GM23338 (cell line): ENCODE data around the gene NOSIP. TPM values are rescaled to one million over a fixed set of nuclear protein-coding genes. Genes with fewer than 3 reads are reported as not detected.

Experiments used
- ATAC-seq: fragments of 200-7000 bp; cut with Tn5 transposase; 3 replicates; pipeline ENCODE4 v1.9.1; 2020
- DNase-seq: peaks from one replicate; pipeline ENCODE4 v3.0.0-alpha.2; 2015; ENCODE audit warnings: low spot score
- H2AFZ ChIP-seq: fragments of 200-600 bp; sonication (generic); 2 replicates; pipeline ENCODE4 v1.8.0; 2016; ENCODE audit warnings: antibody characterized with exemption, mild to moderate bottlenecking, moderate library complexity
- H3F3A ChIP-seq: fragments of 200-600 bp; sonication (generic); replicated peaks from 2 replicates; pipeline ENCODE4 v1.8.0; 2017; ENCODE audit warnings: antibody characterized with exemption, mixed run types, low read depth
- H3K27ac ChIP-seq: fragments of 200-600 bp; sonication (generic); 2 replicates; pipeline ENCODE4 v1.6.1; 2016; ENCODE audit warnings: low read depth
- H3K27me3 ChIP-seq: fragments of 200-600 bp; sonication (generic); 2 replicates; pipeline ENCODE4 v1.8.0; 2016; ENCODE audit warnings: mild to moderate bottlenecking, mixed run types, moderate library complexity; ENCODE audit not compliant: insufficient read depth
- H3K36me3 ChIP-seq: fragments of 200-600 bp; sonication (generic); 2 replicates; pipeline ENCODE4 v1.8.0; 2016; ENCODE audit warnings: mild to moderate bottlenecking; ENCODE audit not compliant: insufficient read depth
- H3K4me1 ChIP-seq: fragments of 200-600 bp; sonication (generic); 2 replicates; pipeline ENCODE4 v1.8.0; 2016; ENCODE audit warnings: mild to moderate bottlenecking, moderate library complexity; ENCODE audit not compliant: insufficient read depth
- H3K4me2 ChIP-seq: fragments of 200-600 bp; sonication (generic); 2 replicates; pipeline ENCODE4 v1.7.1; 2017; ENCODE audit warnings: mixed run types
- H3K4me3 ChIP-seq: fragments of 200-600 bp; sonication (generic); 2 replicates; pipeline ENCODE4 v1.6.1; 2016; ENCODE audit warnings: mixed run types
- H3K79me2 ChIP-seq: fragments of 200-600 bp; sonication (generic); replicated peaks from 2 replicates; pipeline ENCODE4 v1.8.0; 2017; ENCODE audit warnings: mild to moderate bottlenecking; ENCODE audit not compliant: insufficient read depth
- H3K9me2 ChIP-seq: fragments of 200-600 bp; sonication (generic); 2 replicates; pipeline ENCODE4 v1.8.0; 2017; ENCODE audit not compliant: insufficient read depth
- H4K20me1 ChIP-seq: fragments of 200-600 bp; sonication (generic); replicated peaks from 2 replicates; pipeline ENCODE4 v1.8.0; 2017; ENCODE audit warnings: mild to moderate bottlenecking; ENCODE audit not compliant: insufficient read depth
- H3K27ac Mint-ChIP-seq: 2 replicates; pipeline ENCODE4 v1.8.0; 2020; ENCODE audit warnings: inconsistent platforms, mild to moderate bottlenecking, moderate library complexity, mixed read lengths
- H3K27me3 Mint-ChIP-seq: 3 replicates; pipeline ENCODE4 v1.8.0; 2022; ENCODE audit warnings: low read depth, mild to moderate bottlenecking, moderate library complexity, mixed read lengths, inconsistent platforms; ENCODE audit not compliant: insufficient read depth, poor library complexity
- H3K36me3 Mint-ChIP-seq: 3 replicates; pipeline ENCODE4 v1.8.0; 2021; ENCODE audit warnings: low read depth, mild to moderate bottlenecking, inconsistent platforms, moderate library complexity, mixed read lengths
- H3K4me1 Mint-ChIP-seq: 3 replicates; pipeline ENCODE4 v1.8.0; 2020; ENCODE audit warnings: mild to moderate bottlenecking, inconsistent platforms, mixed read lengths
- H3K4me3 Mint-ChIP-seq: 3 replicates; pipeline ENCODE4 v1.8.0; 2021; ENCODE audit warnings: moderate library complexity, mild to moderate bottlenecking, inconsistent platforms, mixed read lengths
- H3K9me3 Mint-ChIP-seq: 3 replicates; pipeline ENCODE4 v1.8.0; 2020; ENCODE audit warnings: moderate library complexity, mild to moderate bottlenecking, inconsistent platforms, mixed read lengths
- CREB1 ChIP-seq: fragments of 250-450 bp; sonication (Bioruptor Pico); IDR thresholded peaks from 2 replicates; pipeline ENCODE4 v1.5.0; 2020; ENCODE audit warnings: low read depth, mild to moderate bottlenecking, moderate library complexity
- CTCF ChIP-seq, 2 experiments: fragments of 200-600 bp in 1 of 2; sonication (generic) in 1 of 2; conservative IDR thresholded peaks; 2 replicates each; pipeline versions ENCODE4 v1.5.1 to v1.6.1; 2016 to 2017; ENCODE audit warnings: antibody characterized with exemption in 2 of 2, low read depth in 2 of 2, mild to moderate bottlenecking in 2 of 2, moderate library complexity in 1 of 2
- ETS1 ChIP-seq: IDR thresholded peaks from 2 replicates; pipeline ENCODE4 v1.6.1; 2016; ENCODE audit warnings: antibody characterized with exemption
- EZH2 ChIP-seq: fragments of 200-600 bp; sonication (generic); IDR thresholded peaks from one replicate; pipeline ENCODE4 v1.8.0; 2017; ENCODE audit warnings: antibody characterized with exemption, mild to moderate bottlenecking, low read depth; ENCODE audit not compliant: unreplicated experiment
- EZH2phosphoT487 ChIP-seq: fragments of 200-600 bp; sonication (generic); IDR thresholded peaks from one replicate; pipeline ENCODE4 v1.8.1; 2018; ENCODE audit warnings: antibody characterized with exemption; ENCODE audit not compliant: unreplicated experiment
- JUNB ChIP-seq: IDR thresholded peaks from one replicate; pipeline ENCODE4 v1.6.1; 2016; ENCODE audit warnings: antibody characterized with exemption; ENCODE audit not compliant: unreplicated experiment
- NANOG ChIP-seq: IDR thresholded peaks from 2 replicates; pipeline ENCODE4 v1.6.1; 2016; ENCODE audit warnings: antibody characterized with exemption, borderline replicate concordance
- POLR2AphosphoS5 ChIP-seq: IDR thresholded peaks from 2 replicates; pipeline ENCODE4 v1.6.1; 2016; ENCODE audit warnings: antibody characterized with exemption, low read depth
- REST ChIP-seq: IDR thresholded peaks from one replicate; pipeline ENCODE4 v1.6.1; 2018; ENCODE audit warnings: antibody characterized with exemption; ENCODE audit not compliant: unreplicated experiment
- STAT1 ChIP-seq: IDR thresholded peaks from one replicate; pipeline ENCODE4 v1.6.1; 2016; ENCODE audit warnings: antibody characterized with exemption; ENCODE audit not compliant: unreplicated experiment
- ZNF114 ChIP-seq: fragments of 250-450 bp; sonication (Bioruptor Pico); IDR thresholded peaks from 2 replicates; pipeline ENCODE4 v1.5.0; 2020; ENCODE audit warnings: mild to moderate bottlenecking, moderate library complexity
- ZNF331 ChIP-seq: fragments of 250-450 bp; sonication (Bioruptor Pico); IDR thresholded peaks from 2 replicates; pipeline ENCODE4 v1.5.0; 2020; ENCODE audit warnings: low read depth, mild to moderate bottlenecking, moderate library complexity
- ZNF462 ChIP-seq: fragments of 250-450 bp; sonication (Bioruptor Pico); IDR thresholded peaks from 2 replicates; pipeline ENCODE4 v1.5.0; 2020; ENCODE audit warnings: mild to moderate bottlenecking, moderate library complexity
- polyA plus RNA-seq: library from polyadenylated mRNA; unstranded; fragments of >200 nt; fragmentation: Nextera tagmentation; extraction: Ambion mirVana; gene quantifications from 2 replicates; pipeline ENCODE4 v1.2.1, GENCODE V29; 2016
- total RNA-seq: library from RNA; depleted of rRNA; stranded (reverse); fragments of >200 nt; shearing (Covaris generic); gene quantifications from 2 replicates; pipeline ENCODE4 v1.2.3, GENCODE V29; 2014

The NOSIP gene
- total and polyA plus RNA-seq, 2 experiments from 2014 or later = 88.5 to 143 TPM

GRCh38 chr19:49595819-49596404 is 15.6 kb upstream of the NOSIP start:
- Mint-ChIP-seq H3K4me3 (no peak overlapping the region), H3K9me3 (no peaks in the 10 kb centered on the region; the same call in 2 of the 3 replicates), H3K27me3 (peaks cover 30% of the 10 kb centered on the region), H3K36me3 (peaks cover 60% of the 10 kb centered on the region), H3K4me1 (peaks cover 9% of the 10 kb centered on the region), H3K27ac (no peak overlapping the region)
- H3K9me2 ChIP-seq = no peaks in the 10 kb centered on the region
- DNase-seq (no peak), ATAC-seq (no peak)
- peaks cover 5% of the 10 kb centered on the region; the same call in 1 of the 2 replicates for H3K4me1 ChIP-seq
- no peak overlapping the region for H3K4me3 ChIP-seq
- TF ChIP-seq JUNB (no peak), ETS1 (no peak), ZNF462 (CRISPR knock-in tag) (no peak), CREB1 (CRISPR knock-in tag) (no peak), EZH2 (no peak), NANOG (no peak), EZH2phosphoT487 (no peak), POLR2AphosphoS5 (no peak), ZNF114 (CRISPR knock-in tag) (no peak), REST (no peak), ZNF331 (no peak), STAT1 (no peak), CTCF (conservative IDR thresholded peaks at IDR 0.05; ENCODE audit: low read depth in 2 of 2) (no peak)
- H2AFZ ChIP-seq = no peak overlapping the region
- peaks cover 71% of the 10 kb centered on the region for H3K79me2 ChIP-seq
- H3K36me3 ChIP-seq = peaks cover 24% of the 10 kb centered on the region
- H3K27me3 ChIP-seq = no peaks in the 10 kb centered on the region
- no peak overlapping the region for H3K4me2 ChIP-seq
- H3F3A ChIP-seq = peaks cover 26% of the 10 kb centered on the region
- no peak overlapping the region for H3K27ac ChIP-seq
- H4K20me1 ChIP-seq = peaks cover 7% of the 10 kb centered on the region
